Coronary artery (tissue), 2 donors: ENCODE results near the gene ASB18.

ENCODE experiments used
- DNase-seq: peaks from one replicate; pipeline ENCODE4 v3.0.0-alpha.2; 2017; ENCODE audit warnings: low spot score
- H3K27ac ChIP-seq, 2 donors: fragments of 200-600 bp; sonication (generic); one replicate each; pipeline ENCODE4 v1.5.1; 2016 to 2019
- H3K4me3 ChIP-seq: fragments of 200-600 bp; sonication (generic); 2 replicates; pipeline ENCODE4 v1.5.1; 2016; ENCODE audit warnings: mild to moderate bottlenecking, moderate library complexity
- TF ChIP-seq, protein P1 (sequence below): fragments of 200-600 bp; sonication (generic); IDR thresholded peaks from one replicate; pipeline ENCODE4 v1.5.1; 2019; ENCODE audit warnings: antibody characterized with exemption

The ASB18 gene

DNA sequence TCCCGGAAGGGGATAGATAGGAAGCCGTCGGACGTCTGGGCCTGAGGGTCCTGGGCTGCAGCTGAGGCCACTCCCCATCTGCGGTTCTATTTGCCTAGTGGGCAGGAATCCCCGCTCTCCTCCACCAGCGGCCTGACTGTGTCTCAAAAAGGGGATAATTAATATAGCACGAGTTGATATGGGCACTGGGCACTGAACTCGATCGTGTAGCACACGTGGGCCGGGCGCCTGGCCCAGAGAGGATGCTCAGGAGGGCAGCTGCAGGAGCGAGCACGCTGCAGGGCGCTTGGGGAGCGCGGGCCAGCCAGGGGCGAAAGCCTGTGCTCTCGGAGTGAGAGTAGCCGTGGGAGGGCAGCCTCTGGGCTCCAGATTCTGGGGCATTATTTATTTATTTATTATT is 87.3 kb downstream of the ASB18 start:
- H3K27ac ChIP-seq: no peak overlapping the region
- TF ChIP-seq, protein P1, sequence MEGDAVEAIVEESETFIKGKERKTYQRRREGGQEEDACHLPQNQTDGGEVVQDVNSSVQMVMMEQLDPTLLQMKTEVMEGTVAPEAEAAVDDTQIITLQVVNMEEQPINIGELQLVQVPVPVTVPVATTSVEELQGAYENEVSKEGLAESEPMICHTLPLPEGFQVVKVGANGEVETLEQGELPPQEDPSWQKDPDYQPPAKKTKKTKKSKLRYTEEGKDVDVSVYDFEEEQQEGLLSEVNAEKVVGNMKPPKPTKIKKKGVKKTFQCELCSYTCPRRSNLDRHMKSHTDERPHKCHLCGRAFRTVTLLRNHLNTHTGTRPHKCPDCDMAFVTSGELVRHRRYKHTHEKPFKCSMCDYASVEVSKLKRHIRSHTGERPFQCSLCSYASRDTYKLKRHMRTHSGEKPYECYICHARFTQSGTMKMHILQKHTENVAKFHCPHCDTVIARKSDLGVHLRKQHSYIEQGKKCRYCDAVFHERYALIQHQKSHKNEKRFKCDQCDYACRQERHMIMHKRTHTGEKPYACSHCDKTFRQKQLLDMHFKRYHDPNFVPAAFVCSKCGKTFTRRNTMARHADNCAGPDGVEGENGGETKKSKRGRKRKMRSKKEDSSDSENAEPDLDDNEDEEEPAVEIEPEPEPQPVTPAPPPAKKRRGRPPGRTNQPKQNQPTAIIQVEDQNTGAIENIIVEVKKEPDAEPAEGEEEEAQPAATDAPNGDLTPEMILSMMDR: no peak
- DNase-seq: peak; percentile 47
- no peak overlapping the region for H3K4me3 ChIP-seq

DNA sequence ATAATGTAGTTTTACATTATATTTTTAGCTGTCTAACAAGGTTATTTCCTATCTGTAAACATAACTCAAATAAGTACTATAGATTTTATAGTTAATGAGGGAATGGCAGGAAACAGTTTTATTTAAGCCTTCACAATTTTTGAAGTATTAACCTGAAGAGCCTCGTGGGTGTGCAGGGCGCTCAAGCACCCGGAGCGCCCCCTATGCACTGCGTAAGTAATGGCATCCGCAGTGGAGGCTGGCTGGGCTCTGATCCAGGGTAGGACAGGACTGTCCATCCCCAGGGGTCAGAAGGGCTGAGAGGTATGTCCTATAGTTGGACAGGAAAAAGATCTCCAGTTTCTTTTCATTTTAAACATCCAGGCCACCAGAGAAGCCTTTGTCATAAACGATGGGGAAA is 87.8 kb downstream of the ASB18 start:
- H3K27ac ChIP-seq: no peak overlapping the region
- peak; percentile 45 for DNase-seq
- H3K4me3 ChIP-seq: no peak overlapping the region
- TF ChIP-seq, protein P1: no peak

DNA sequence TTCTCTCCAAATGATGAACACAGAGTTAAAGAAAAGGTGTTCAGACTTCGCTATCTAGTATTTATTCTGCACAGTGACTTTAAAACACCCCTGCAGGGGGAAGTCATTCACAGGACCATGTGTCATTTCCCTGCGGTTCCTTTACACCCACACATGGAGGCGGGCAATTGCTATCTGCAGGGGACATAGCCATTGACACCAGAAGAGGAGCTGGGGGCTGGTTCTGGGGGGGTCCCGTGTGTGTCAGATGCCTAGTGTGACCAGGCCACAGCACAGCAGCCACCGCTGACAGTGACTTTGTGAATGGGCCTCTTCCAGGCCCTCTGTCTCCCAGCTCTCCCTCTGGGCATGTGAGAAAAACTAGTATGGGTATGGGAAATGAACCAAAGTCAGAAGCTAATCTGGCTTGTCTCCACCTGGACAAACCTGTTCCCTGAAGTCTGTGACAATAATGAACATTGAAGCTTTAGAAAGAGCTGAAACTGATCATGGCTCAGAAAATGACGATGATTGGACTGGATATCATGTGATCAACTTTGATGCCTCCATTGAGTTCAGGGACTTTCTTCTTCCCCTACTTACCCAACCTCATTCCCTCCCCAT is 88.6 kb downstream of the ASB18 start:
- TF ChIP-seq, protein P1: no peak
- no peak overlapping the region for H3K4me3 ChIP-seq
- DNase-seq: peak; percentile 35

DNA sequence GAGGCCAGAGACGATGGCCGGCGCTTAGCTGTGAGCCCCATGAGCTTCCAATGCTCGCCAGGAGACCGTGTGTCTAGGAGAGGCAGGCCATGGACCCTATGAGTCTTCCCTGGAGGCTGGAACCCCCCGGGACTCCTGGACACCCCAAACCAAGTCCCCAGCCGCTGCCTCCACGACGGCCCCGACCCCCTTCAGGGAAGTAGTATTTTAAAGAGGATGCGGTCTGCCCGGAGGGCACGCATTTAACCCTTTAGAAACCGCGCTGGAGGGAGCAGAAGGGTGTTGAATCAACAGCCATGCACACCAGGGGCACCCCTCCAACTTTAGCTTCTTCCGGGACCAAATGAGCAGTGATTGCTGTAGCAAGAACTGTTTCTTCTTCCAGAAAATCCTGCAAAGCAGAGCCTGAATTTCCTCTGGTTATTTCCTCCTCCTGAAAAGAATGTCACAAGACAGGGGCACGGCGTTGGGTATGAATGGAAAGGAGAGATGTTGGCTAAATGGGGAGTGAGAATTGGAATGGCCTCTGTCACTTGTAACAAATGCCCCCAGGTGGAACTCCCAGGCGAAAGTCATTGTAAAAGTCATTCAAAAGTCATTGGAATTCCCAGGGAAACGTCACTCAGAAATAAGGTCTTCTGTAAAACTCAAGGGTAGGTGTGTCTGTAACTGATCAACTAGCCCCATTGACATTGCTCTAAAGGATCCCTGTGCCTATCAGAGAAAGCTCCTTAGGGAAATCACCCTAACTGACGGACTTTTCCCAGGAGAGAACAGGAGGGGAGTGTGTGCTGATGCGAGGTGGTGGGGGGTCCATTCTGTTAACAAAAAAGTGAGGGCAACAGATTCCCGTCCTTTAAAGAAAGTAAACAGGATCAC is 90.2 kb downstream of the ASB18 start:
- no peak overlapping the region for H3K4me3 ChIP-seq
- no peak overlapping the region for H3K27ac ChIP-seq
- DNase-seq: peak; percentile 28
- TF ChIP-seq, protein P1: no peak

More for the DNA sequence above, 88.6 kb downstream of the ASB18 start:
- H3K27ac ChIP-seq: no peak overlapping the region

DNA sequence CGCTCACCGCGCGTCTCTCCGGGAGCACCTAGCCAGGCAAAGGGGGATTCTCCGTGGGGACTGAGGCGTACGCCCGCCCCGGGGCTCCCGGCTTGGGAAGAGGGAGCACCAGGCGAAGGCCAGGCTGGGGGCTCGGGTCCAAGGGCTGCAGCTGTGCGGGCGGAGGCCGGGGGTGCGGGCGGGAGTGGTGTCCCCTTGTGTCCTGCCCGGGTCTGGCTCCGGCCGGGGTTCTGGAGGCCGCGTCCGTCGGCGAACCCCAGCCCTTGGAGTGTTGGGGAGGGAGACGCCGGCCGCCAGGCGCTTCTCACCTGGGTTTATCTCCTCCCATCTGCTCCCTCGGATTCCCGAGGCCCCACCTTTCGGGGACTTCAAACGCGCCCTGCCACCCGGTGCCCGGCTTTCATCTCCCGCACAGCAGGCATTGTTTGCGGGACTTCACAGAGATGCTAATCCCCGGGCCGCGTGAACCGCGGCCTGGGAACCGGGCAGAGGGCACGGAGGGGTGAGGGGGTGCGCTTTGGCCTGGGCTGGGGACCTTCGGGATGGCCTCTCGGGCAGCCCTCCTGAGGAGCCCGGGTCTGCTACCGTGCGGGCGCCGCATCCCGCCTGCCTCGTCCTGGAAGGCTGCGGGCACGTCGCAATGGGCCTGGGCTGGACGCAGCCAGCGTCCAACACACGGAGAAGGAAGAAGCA is 91.0 kb downstream of the ASB18 start:
- TF ChIP-seq, protein P1: no peak
- H3K4me3 ChIP-seq: no peak overlapping the region
- DNase-seq: no peak
- H3K27ac ChIP-seq: no peak overlapping the region

DNA sequence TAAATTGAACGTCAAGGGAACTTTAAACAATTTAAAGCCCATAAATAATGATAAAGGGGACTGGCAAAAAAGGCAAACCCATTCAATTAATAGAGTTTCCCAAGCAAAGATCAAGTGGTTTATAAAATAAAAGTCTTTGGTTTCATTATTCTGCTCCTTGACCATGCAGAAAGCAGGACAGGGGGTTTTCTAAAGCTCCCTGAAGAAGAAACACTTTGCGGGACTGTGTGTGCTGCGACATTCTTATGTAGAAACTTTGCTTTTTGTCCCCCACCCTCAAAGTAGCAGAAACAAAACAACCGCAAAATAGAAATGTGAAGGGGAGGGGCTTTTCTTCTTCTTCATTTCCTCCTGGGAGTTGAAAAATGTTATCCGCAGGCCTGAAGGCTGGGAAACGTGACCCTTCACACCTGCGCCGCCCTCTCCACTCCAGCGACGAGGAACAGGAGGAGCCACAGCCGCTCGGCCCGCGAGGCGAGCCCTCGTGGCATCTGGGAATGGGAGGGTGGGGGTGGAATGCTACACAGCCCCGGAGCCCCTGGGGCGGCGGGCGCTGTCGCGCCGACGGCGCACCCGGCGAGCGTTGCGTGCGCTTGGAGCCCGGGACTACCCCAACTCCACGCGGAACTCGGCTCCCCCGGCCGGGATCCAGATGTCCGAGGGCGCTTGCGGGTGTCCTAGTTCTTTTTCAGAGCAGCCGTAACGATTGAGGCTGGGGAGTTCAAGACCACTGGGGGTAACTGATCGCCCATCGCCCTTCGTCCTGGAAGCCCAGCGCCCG is 91.8 kb downstream of the ASB18 start:
- no peak for DNase-seq

More for the DNA sequence above, 91.8 kb downstream of the ASB18 start:
- no peak overlapping the region for H3K27ac ChIP-seq
- TF ChIP-seq, protein P1: no peak
- no peak overlapping the region for H3K4me3 ChIP-seq
